ENCODE measurements around the gene CDX2.

The CDX2 gene

GRCh38 chr13:27927444-27928352 is 41.4 kb downstream of the CDX2 start:
- DNase-seq: no peak

GRCh38 chr13:27926644-27927434 is 42.3 kb downstream of the CDX2 start:
- no peak for DNase-seq

DNA sequence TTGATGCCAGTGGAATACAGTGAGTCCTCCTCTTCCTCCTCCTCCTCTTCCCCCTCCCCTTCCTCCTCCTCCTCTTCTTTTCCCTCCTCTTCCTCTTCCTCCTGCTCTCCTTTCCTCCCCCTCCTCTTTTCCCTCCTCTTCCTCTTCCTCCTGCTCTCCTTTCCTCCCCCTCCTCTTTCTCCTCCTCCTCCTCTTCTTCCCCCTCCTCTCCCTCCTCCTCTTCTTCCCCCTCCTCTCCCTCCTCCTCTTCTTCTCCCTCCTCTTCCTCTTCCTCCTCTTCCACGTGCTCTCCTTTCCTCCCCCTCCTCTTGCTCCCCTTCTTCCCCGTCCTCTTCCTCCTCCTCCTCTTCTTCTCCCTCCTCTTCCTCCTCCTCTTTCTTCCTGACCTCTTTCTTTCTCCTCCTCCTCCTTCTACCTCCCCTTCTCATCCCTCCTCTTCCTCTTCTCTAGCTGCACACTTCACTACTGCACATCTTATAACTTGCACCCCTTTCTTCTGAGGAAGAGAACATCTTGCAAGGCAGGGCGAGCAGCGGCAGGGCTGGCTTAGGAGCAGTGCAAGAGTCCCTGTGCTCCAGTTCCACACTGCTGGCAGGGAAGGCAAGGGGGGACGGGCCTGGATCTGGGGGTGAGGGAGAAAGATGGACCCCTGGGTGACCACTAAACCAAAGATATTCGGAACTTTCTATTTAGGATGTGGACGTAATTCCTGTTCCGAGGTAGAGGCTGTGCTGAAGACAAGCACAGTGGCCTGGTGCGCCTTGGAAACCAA is 43.7 kb downstream of the CDX2 start:
- DNase-seq: no peak

DNA sequence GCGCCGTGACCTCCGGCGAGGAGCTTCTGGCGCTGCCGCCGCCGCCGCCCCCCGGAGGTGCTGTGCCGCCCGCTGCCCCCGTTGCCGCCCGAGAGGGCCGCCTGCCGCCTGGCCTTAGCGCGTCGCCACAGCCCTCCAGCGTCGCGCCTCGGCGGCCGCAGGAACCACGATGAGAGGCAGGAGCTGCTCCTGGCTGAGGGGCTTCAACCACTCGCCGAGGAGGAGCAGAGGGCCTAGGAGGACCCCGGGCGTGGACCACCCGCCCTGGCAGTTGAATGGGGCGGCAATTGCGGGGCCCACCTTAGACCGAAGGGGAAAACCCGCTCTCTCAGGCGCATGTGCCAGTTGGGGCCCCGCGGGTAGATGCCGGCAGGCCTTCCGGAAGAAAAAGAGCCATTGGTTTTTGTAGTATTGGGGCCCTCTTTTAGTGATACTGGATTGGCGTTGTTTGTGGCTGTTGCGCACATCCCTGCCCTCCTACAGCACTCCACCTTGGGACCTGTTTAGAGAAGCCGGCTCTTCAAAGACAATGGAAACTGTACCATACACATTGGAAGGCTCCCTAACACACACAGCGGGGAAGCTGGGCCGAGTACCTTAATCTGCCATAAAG is 44.5 kb downstream of the CDX2 start:
- DNase-seq: no peak

GRCh38 chr13:27923794-27924528 is 45.2 kb downstream of the CDX2 start:
- no peak for DNase-seq

GRCh38 chr13:27922883-27923612 is 46.1 kb downstream of the CDX2 start:
- no peak for DNase-seq

DNA sequence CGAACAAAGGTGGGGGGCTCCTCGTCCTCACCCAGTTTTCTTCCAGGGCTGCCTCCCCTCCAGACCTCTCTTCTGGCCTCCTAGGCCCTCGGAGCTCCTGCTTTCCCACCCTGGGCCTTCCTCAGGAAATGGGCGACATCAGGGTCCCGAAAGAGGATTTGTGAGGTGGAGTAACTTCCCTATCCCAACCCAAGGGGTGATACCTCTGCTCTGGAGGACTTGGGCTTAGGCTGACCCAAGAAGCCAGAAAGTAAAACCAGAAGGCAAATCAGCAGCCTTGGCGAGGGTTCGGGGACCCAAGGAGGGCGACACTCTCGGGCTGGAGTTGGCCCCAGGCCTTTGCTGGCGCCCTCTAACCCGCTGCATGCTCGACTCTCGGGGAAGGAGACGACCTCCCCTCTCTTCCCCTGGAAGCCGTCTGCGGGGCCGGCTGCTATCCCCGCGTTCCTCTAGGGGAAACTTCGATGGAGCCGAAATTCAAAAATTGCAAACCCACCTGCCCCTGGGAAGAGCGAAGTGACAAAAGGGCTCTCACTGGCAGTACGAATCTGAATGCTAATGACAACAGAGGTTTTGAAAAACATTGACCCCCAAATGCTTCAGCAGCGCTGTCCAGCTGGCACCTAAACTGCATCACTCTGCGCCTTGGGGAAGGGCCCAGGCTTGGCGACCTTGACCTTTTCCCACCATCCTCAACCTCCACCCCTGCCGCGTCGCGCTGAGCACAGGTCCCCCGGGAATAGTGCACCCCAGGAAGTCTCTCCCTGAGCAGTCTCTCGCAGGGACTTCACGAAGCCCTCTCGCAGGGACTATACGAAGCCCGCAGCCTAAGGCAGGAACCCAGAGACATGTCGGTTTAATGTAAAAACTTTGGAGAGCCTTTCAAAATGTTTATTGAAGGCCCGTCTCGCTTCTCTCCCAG is 46.9 kb downstream of the CDX2 start:
- DNase-seq: no peak

DNA sequence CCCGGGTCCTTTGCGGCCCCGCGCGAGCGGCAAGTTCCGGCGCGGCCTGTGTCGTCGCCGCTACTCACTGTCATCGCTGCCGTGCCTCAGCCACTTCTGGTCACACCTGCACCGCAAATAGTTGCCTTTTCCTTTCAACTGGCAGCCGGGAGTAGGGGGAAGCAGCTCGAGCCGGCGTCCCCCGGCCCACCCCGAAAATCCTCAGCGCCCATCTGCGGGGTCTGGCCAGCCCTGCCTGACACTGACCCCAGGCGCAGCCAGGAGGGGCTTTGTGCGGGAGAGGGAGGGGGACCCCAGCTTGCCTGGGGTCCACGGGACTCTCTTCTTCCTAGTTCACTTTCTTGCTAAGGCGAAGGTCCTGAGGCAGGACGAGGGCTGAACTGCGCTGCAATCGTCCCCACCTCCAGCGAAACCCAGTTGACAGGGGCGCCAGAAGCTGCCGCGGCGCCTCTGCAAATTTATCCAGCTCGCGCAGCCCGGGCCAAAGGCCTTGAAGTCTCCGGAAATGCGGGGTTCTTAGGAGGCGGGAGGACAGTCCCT is 47.6 kb downstream of the CDX2 start:
- DNase-seq: no peak

DNA sequence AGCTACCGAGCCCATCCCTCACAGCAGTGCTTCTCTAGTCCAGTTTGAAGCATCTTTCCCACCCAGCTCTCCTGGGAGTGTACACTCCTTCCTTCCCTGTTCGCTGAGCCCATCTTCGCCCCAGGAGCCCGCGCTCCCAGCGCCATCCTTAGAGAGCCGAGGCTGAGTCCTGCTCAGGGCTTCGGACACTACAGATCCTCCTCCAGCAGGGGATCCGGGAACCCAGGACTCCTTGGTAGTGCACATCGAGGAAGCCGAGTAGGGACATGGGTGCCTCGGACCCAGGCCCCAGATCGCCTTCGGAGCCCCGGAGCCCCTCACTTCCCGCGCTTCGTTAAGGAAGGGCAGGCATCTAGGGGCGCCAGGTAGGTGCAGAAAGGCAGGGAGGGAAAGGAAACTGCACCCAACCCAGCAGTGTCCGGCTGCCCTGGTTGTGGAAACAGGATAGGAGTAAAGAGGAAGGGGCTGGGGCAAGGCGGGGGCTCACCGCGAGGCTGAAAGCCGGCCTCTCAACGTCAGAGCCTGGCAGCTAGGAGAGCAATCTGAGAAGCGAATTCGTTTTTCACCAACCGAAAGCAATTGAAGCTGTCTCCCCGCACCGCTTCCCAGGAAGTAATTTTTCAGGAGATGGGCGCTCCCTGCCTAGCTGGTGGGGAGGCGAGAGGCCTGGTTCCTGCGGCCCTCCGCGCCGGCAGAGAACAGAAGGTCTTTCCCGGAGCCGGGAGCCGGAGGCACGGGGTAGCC is 48.3 kb downstream of the CDX2 start:
- no peak for DNase-seq

DNA sequence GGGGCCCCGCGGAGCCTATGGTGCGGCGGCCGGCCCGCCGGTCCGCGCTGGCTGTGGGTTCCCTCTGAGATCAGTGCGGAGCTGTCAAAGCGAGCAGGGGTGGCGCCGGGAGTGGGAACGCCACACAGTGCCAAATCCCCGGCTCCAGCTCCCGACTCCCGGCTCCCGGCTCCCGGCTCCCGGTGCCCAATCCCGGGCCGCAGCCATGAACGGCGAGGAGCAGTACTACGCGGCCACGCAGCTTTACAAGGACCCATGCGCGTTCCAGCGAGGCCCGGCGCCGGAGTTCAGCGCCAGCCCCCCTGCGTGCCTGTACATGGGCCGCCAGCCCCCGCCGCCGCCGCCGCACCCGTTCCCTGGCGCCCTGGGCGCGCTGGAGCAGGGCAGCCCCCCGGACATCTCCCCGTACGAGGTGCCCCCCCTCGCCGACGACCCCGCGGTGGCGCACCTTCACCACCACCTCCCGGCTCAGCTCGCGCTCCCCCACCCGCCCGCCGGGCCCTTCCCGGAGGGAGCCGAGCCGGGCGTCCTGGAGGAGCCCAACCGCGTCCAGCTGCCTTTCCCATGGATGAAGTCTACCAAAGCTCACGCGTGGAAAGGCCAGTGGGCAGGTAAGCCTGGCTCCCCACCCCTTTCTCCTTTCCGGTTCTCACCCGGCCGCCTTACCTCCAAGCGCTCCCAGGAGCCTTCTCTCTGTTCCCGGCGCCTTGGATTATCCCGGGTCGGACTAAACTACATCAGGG is 49.0 kb downstream of the CDX2 start, which contains the start of gene PDX1:
Gene PDX1, plus strand, starts transcription at position 67 of the 743 bp plus-strand sequence. Its CDS starts 139 bp downstream, at position 206.
- no peak for DNase-seq

- DNase-seq: no peak
Measured at GRCh38 chr13:27919659-27919933, 49.5 kb downstream of the CDX2 start.

- no peak for DNase-seq
Measured at GRCh38 chr13:27918918-27919658, 50.0 kb downstream of the CDX2 start.

- DNase-seq: no peak
Measured at GRCh38 chr13:27918041-27918917, 50.8 kb downstream of the CDX2 start.

GRCh38 chr13:27917121-27917947 is 51.8 kb downstream of the CDX2 start:
- DNase-seq: no peak

GRCh38 chr13:27915301-27916207 is 53.6 kb downstream of the CDX2 start:
- DNase-seq: no peak

Measured in NCI-H2107 (cell line).